Parathyroid adenoma (tissue), 2 donors: ENCODE results near the gene ABCC11.

Experiments used
- H2AFZ ChIP-seq: fragments of 300-600 bp; sonication (generic); one replicate; pipeline ENCODE4 v1.7.0; 2017; ENCODE audit warnings: antibody characterized with exemption, mild to moderate bottlenecking
- H3K27ac ChIP-seq: fragments of 300-600 bp; sonication (generic); one replicate; pipeline ENCODE4 v1.7.0; 2017
- H3K27me3 ChIP-seq: fragments of 300-600 bp; sonication (generic); one replicate; pipeline ENCODE4 v1.7.0; 2017; ENCODE audit warnings: low read length; ENCODE audit not compliant: control insufficient read depth, insufficient read depth
- H3K36me3 ChIP-seq: fragments of 300-600 bp; sonication (generic); one replicate; pipeline ENCODE4 v1.7.0; 2017; ENCODE audit warnings: low read length; ENCODE audit not compliant: control insufficient read depth, insufficient read depth
- H3K4me1 ChIP-seq: fragments of 300-600 bp; sonication (generic); one replicate; pipeline ENCODE4 v1.7.0; 2017; ENCODE audit warnings: control low read depth
- H3K4me2 ChIP-seq: fragments of 300-600 bp; sonication (generic); one replicate; pipeline ENCODE4 v1.7.0; 2017; ENCODE audit warnings: low read length
- H3K4me3 ChIP-seq: fragments of 300-600 bp; sonication (generic); one replicate; pipeline ENCODE4 v1.7.0; 2017; ENCODE audit warnings: low read depth, low read length
- H3K79me2 ChIP-seq: fragments of 300-600 bp; sonication (generic); one replicate; pipeline ENCODE4 v1.7.0; 2017; ENCODE audit warnings: control low read depth
- H3K9ac ChIP-seq: fragments of 300-600 bp; sonication (generic); one replicate; pipeline ENCODE4 v1.7.0; 2017; ENCODE audit warnings: mild to moderate bottlenecking
- H3K9me3 ChIP-seq: fragments of 300-600 bp; sonication (generic); one replicate; pipeline ENCODE4 v1.7.0; 2017; ENCODE audit warnings: low read length; ENCODE audit not compliant: control insufficient read depth
- TF ChIP-seq, protein P1 (sequence below): fragments of 300-600 bp; sonication (generic); IDR thresholded peaks from one replicate; pipeline ENCODE4 v1.7.0; 2017; ENCODE audit warnings: antibody characterized with exemption, mild to moderate bottlenecking
- donor health status: primary hyperparathyroidism.

ABCC11 gene

GRCh38 chr16:48247311-48247710 lies at the start of gene ABCC11:
ABCC11 (minus strand) TSS chr16:48247539; CDS start chr16:48231921, 15,618 bp downstream.
- H3K4me2 ChIP-seq, result no peak within 1 kb of the TSS
- H3K27me3 ChIP-seq, result no peaks in the 10 kb centered on the region
- no peak within 1 kb of the TSS for H3K4me3 ChIP-seq
- H3K9me3 ChIP-seq, result no peaks in the 10 kb centered on the region
- no peak within 1 kb of the TSS for H2AFZ ChIP-seq
- peaks cover 46% of the 10 kb centered on the region for H3K79me2 ChIP-seq
- no peak within 1 kb of the TSS for H3K27ac ChIP-seq
- peaks cover 8% of the 10 kb centered on the region for H3K4me1 ChIP-seq
- TF ChIP-seq, protein P1, sequence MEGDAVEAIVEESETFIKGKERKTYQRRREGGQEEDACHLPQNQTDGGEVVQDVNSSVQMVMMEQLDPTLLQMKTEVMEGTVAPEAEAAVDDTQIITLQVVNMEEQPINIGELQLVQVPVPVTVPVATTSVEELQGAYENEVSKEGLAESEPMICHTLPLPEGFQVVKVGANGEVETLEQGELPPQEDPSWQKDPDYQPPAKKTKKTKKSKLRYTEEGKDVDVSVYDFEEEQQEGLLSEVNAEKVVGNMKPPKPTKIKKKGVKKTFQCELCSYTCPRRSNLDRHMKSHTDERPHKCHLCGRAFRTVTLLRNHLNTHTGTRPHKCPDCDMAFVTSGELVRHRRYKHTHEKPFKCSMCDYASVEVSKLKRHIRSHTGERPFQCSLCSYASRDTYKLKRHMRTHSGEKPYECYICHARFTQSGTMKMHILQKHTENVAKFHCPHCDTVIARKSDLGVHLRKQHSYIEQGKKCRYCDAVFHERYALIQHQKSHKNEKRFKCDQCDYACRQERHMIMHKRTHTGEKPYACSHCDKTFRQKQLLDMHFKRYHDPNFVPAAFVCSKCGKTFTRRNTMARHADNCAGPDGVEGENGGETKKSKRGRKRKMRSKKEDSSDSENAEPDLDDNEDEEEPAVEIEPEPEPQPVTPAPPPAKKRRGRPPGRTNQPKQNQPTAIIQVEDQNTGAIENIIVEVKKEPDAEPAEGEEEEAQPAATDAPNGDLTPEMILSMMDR, result no peak
- no peak within 1 kb of the TSS for H3K9ac ChIP-seq
- no peaks in the 10 kb centered on the region for H3K36me3 ChIP-seq

GRCh38 chr16:48295488-48296281 lies 48.3 kb upstream of the ABCC11 start:
- no peak overlapping the region for H3K4me3 ChIP-seq
- no peaks in the 10 kb centered on the region for H3K4me1 ChIP-seq
- no peaks in the 10 kb centered on the region for H3K9me3 ChIP-seq
- peaks cover 8% of the 10 kb centered on the region for H3K79me2 ChIP-seq
- TF ChIP-seq, protein P1, result no peak
- H3K27me3 ChIP-seq, result no peaks in the 10 kb centered on the region
- H3K36me3 ChIP-seq, result no peaks in the 10 kb centered on the region
- no peak overlapping the region for H2AFZ ChIP-seq
- H3K4me2 ChIP-seq, result no peak overlapping the region
- H3K9ac ChIP-seq, result no peak overlapping the region
- no peak overlapping the region for H3K27ac ChIP-seq

DNA sequence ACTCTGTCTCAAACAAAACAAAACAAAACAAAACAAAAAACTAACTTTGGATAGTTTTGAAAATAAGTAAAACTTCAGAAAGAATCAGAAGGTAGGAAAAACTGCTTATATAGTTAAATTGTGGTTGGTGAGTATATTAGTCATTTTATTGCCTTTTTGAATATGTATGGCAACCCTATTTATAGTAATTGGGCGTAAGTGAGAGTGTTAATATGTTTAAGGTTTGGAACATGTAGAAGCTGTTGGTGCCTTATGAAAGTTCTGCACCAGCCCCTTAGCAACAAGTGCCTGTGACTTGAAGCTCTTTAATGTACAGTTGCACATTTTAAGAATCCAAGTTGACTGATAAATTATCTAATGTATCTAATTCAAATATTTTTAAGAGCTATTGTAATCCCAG lies 47.4 kb upstream of the ABCC11 start:
- no peaks in the 10 kb centered on the region for H3K27me3 ChIP-seq
- no peak overlapping the region for H3K9ac ChIP-seq
- no peak overlapping the region for H2AFZ ChIP-seq
- H3K9me3 ChIP-seq, result no peaks in the 10 kb centered on the region
- no peaks in the 10 kb centered on the region for H3K4me1 ChIP-seq
- H3K79me2 ChIP-seq, result peaks cover 9% of the 10 kb centered on the region
- H3K4me2 ChIP-seq, result no peak overlapping the region
- H3K36me3 ChIP-seq, result no peaks in the 10 kb centered on the region
- no peak overlapping the region for H3K27ac ChIP-seq
- H3K4me3 ChIP-seq, result no peak overlapping the region
- TF ChIP-seq, protein P1, result no peak

GRCh38 chr16:48292452-48292851 lies 45.1 kb upstream of the ABCC11 start:
- no peak overlapping the region for H3K27ac ChIP-seq
- H3K4me1 ChIP-seq, result no peaks in the 10 kb centered on the region
- TF ChIP-seq, protein P1, result no peak
- H2AFZ ChIP-seq, result no peak overlapping the region
- no peaks in the 10 kb centered on the region for H3K27me3 ChIP-seq
- H3K4me2 ChIP-seq, result no peak overlapping the region
- H3K9me3 ChIP-seq, result no peaks in the 10 kb centered on the region
- peaks cover 17% of the 10 kb centered on the region for H3K79me2 ChIP-seq
- no peak overlapping the region for H3K4me3 ChIP-seq
- H3K9ac ChIP-seq, result no peak overlapping the region
- no peaks in the 10 kb centered on the region for H3K36me3 ChIP-seq

- H3K9me3 ChIP-seq, result no peaks in the 10 kb centered on the region
- H2AFZ ChIP-seq, result no peak overlapping the region
- H3K27ac ChIP-seq, result no peak overlapping the region
- H3K4me3 ChIP-seq, result no peak overlapping the region
- H3K79me2 ChIP-seq, result peaks cover 22% of the 10 kb centered on the region
- H3K36me3 ChIP-seq, result no peaks in the 10 kb centered on the region
- H3K4me2 ChIP-seq, result no peak overlapping the region
- no peaks in the 10 kb centered on the region for H3K27me3 ChIP-seq
- TF ChIP-seq, protein P1, result no peak
- no peaks in the 10 kb centered on the region for H3K4me1 ChIP-seq
- no peak overlapping the region for H3K9ac ChIP-seq
Measured at GRCh38 chr16:48291754-48292153, 44.4 kb upstream of the ABCC11 start.
